Activated naive CD8-positive, alpha-beta T cell treated with anti-CD3 and anti-CD28 coated beads, Interleukin-2, amount 10 ng/mL, durations not matched to agents 7 days and 5 days (primary cell): ENCODE results near the gene GPR34. TPM values are rescaled to one million over a fixed set of nuclear protein-coding genes. Genes with fewer than 3 reads are reported as not detected.
A peak's percentile ranks its signal among the peaks of the same experiment; 100 is the strongest.
"Not testable (repeated sequence)": the region's sequence is repeated elsewhere in the genome, so short reads cannot be mapped to it uniquely, and the experiment has no call there.

Experiments used
- ATAC-seq: fragments of 150-1000 bp; cut with Tn5 transposase; one replicate; pipeline ENCODE4 v1.10.0; 2021; ENCODE audit warnings: low read depth, moderate library complexity
- POLR2A ChIA-PET: fragments of 350-600 bp; sonication (Branson Sonifier 250); formaldehyde crosslinking; loops from one replicate; lab custom pipeline; 2021; ENCODE audit warnings: antibody characterized with exemption; lab: Charles Lee
- DNase-seq: peaks from one replicate; pipeline ENCODE4 v3.0.0; 2021
- H3K27ac Mint-ChIP-seq: one replicate; pipeline ENCODE4 v1.8.0; 2022; ENCODE audit warnings: mild to moderate bottlenecking, mixed read lengths
- H3K27me3 Mint-ChIP-seq: one replicate; pipeline ENCODE4 v1.8.0; 2022; ENCODE audit warnings: mild to moderate bottlenecking, moderate library complexity, mixed read lengths
- H3K36me3 Mint-ChIP-seq: one replicate; pipeline ENCODE4 v1.8.0; 2021; ENCODE audit warnings: mild to moderate bottlenecking, mixed read lengths
- H3K4me1 Mint-ChIP-seq: one replicate; pipeline ENCODE4 v1.8.0; 2021; ENCODE audit warnings: mixed read lengths
- H3K4me3 Mint-ChIP-seq: one replicate; pipeline ENCODE4 v1.8.0; 2022; ENCODE audit warnings: mild to moderate bottlenecking, moderate library complexity, mixed read lengths
- H3K9me3 Mint-ChIP-seq: one replicate; pipeline ENCODE4 v1.8.0; 2021; ENCODE audit warnings: mixed read lengths
- total RNA-seq, 2 experiments: library from RNA; stranded (reverse); gene quantifications; one replicate each; pipeline ENCODE4 v1.2.3, GENCODE V29; 2021

GPR34 gene
- total RNA-seq, 2 experiments from 2014 or later: 1.8 to 2.7 TPM

DNA sequence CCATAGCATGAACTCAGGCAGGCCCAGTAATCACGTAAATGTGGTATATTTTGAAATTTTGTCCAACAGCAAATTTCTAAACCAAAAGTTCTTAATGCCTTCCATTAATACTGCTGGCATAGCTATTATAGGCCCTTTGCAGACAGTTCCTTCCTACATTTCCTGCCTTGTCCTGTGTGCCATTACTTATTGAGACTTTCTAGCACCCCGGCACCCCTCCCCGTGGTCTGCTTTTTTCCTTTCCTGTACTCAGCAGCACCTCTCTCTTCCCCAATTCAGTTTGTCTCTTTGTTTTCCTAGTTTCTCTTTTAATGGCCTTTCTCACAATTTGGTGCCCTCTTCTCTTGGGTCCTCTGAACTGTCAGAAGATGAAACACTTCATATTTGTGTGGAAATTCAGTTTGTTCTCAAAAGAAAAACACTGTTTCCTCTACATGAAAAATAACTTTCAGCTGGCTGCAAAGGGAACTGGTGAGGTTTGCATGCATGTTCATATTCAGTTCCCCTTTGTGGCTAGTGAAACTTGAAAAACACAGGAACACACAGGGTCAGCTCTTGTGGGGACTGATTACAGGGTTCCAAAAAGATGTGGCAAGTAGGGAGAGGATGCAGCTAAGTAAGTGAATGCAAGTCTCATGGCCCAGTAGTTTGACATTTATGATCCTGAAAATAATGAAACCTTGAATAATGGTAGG lies 17.1 kb downstream of the GPR34 start:
- H3K4me1 Mint-ChIP-seq: peaks cover 28% of the 10 kb centered on the region
- ATAC-seq: peak; percentile 54
- no peaks in the 10 kb centered on the region for H3K27me3 Mint-ChIP-seq
- POLR2A ChIA-PET: interaction anchor here (1.1 to 1.3 kb wide), 3 partner anchors 11 to 19 kb away, joined by 3 to 5 read pairs (median 3); no protein-coding TSS in a partner anchor
- H3K9me3 Mint-ChIP-seq: no peaks in the 10 kb centered on the region
- peak overlapping the region; percentile 34 for H3K4me3 Mint-ChIP-seq
- no peak for DNase-seq
- H3K36me3 Mint-ChIP-seq: peaks cover 7% of the 10 kb centered on the region
- H3K27ac Mint-ChIP-seq: peak overlapping the region; percentile 84

DNA sequence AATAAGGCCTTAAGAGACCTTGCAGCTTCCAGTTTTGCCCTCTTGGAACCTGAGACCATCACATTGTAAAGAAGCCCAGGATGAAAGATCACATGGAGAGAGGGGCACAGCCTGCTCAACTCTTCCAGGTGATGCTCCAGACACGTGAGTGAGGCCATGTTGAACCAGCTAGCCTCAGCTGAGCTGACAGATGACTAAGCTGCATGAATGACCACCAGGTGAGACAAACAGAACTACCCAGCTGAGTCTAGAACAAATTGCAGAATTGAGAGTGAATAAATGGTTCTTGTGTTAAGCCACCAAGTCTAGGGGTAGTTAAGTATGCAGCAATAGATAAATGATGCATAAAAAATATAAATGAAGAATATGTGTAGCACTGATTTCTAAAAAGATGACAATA lies 18.4 kb downstream of the GPR34 start:
- Mint-ChIP-seq H3K27me3 (no peaks in the 10 kb centered on the region), H3K36me3 (peaks cover 7% of the 10 kb centered on the region), H3K4me3 (no peak overlapping the region), H3K4me1 (peaks cover 31% of the 10 kb centered on the region), H3K27ac (peak overlapping the region; percentile 72), H3K9me3 (no peaks in the 10 kb centered on the region)
- no peak for DNase-seq
- POLR2A ChIA-PET: no interaction called here
- no peak for ATAC-seq

DNA sequence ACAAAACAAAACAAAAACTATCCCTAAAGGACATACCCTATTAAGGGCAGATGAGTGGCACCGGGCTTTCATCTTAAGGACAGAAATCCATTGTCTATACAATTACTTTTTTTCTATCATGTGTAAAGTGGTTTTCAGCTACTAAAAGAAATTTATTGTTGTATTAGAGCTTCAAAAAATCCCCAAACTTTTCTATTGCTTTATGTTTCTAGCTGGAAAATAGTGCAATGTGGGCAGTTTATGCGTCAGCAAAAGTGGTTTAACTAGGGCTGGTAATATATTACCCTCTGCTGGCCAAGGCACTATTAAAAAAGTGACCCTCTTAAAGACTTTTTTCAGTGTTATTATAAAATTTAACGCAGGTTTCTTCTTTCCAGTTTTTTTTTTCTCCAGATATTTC lies 19.7 kb downstream of the GPR34 start:
- peaks cover 8% of the 10 kb centered on the region for H3K36me3 Mint-ChIP-seq
- H3K4me1 Mint-ChIP-seq: peaks cover 33% of the 10 kb centered on the region
- POLR2A ChIA-PET: no interaction called here
- ATAC-seq (no peak), DNase-seq (no peak)
- H3K27ac Mint-ChIP-seq: no peak overlapping the region
- H3K27me3 Mint-ChIP-seq: no peaks in the 10 kb centered on the region
- no peak overlapping the region for H3K4me3 Mint-ChIP-seq
- H3K9me3 Mint-ChIP-seq: no peaks in the 10 kb centered on the region

DNA sequence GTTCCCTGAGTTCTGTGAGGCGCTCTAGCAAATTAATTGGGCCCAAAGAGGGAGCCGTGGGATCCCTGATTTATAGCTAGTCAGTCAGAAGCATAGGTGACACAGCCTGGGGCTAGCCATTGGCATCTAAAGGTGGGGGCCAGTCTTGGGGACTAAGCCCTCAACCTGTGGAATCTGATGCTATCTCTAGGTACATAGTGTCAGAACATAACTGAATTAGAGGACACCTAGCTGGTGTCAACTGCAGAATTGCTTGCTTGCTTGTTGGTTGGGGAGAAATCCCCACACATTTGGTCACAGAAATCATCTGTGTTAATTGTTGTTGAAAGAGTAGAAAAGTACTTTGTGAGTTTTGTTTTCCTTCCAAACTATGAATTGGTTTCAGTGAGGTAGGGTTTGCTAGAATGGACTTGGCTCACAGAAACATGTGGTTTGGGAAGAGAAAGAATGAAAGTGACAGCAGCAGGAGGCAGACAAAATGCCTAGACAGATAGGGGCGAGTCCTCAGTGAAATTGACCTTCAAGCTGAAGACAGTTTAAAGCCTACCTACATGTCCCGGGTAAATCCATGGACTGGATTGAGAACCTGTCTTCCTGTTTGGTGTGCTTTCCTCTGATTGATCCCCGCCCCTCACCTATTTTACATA lies 22.4 kb downstream of the GPR34 start:
- H3K27ac Mint-ChIP-seq: no peak overlapping the region
- no peak overlapping the region for H3K4me3 Mint-ChIP-seq
- DNase-seq (no peak), ATAC-seq (no peak)
- H3K9me3 Mint-ChIP-seq: no peaks in the 10 kb centered on the region
- peaks cover 21% of the 10 kb centered on the region for H3K36me3 Mint-ChIP-seq
- no peaks in the 10 kb centered on the region for H3K27me3 Mint-ChIP-seq
- H3K4me1 Mint-ChIP-seq: peaks cover 20% of the 10 kb centered on the region
- POLR2A ChIA-PET: interaction anchor here (0.5 to 0.9 kb wide), 2 partner anchors 9 to 38 kb away, joined by 3 read pairs; no protein-coding TSS in a partner anchor

DNA sequence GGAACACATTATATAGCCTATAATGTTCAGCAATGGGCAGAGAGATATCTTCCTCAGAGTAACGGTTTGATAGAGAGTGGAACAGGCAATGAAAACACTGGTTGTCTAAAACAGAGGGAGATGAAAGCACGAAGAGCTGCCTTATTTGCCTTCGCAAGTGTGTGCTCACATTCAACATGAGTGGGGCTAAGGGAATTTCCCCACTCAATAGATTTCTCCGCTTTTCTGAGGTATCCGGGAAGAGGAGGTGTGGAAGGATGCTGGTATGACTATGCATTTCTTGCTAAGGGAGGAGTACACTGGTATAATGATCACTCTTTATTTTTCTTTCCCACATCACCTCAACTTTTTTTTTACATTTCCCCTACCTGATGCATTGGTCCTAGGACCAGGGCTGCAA lies 27.4 kb downstream of the GPR34 start:
- DNase-seq: no peak
- POLR2A ChIA-PET: no interaction called here
- Mint-ChIP-seq H3K36me3 (peaks cover 47% of the 10 kb centered on the region), H3K4me3 (no peak overlapping the region), H3K4me1 (peaks cover 18% of the 10 kb centered on the region), H3K27me3 (no peaks in the 10 kb centered on the region), H3K27ac (no peak overlapping the region), H3K9me3 (peaks cover 5% of the 10 kb centered on the region)
- no peak for ATAC-seq

DNA sequence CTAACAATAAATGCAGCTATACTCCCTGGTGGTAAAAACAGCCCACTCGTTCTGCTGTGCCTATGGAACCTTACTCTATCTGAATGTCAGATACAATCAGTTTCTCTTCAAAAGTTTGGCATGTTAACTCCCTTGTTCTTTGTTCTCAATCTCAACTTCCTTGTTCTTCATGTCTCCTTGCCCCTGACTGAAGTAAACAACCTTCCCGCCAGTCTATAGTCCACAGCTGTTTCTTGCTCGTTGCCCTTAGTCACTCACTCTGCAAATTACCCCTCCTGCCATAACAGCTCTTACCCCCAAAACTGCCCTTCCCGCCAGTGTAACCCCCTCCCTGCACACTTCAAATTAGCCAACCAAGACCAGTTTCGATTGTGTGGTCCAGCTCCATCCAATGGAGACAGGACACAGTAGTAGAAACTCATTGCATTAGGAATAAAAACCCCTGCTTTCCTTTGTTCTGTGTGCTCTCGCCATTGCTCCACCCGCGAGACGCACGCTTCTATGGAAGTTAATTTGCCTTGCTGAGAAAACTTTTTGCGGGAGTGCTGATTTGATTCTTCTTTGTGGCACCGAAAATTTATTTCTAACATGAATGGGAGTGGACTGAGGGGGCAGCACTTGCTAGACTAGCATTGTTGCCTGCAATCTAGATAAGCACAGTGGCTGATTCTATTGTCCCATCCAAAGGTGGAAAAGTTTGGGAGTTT lies 28.1 kb downstream of the GPR34 start:
- Mint-ChIP-seq H3K9me3 (peaks cover 5% of the 10 kb centered on the region), H3K4me3 (no peak overlapping the region), H3K27me3 (no peaks in the 10 kb centered on the region), H3K4me1 (peaks cover 23% of the 10 kb centered on the region), H3K36me3 (peaks cover 51% of the 10 kb centered on the region), H3K27ac (peak overlapping the region; percentile 45)
- no peak for ATAC-seq
- no peak for DNase-seq
- POLR2A ChIA-PET: no interaction called here

DNA sequence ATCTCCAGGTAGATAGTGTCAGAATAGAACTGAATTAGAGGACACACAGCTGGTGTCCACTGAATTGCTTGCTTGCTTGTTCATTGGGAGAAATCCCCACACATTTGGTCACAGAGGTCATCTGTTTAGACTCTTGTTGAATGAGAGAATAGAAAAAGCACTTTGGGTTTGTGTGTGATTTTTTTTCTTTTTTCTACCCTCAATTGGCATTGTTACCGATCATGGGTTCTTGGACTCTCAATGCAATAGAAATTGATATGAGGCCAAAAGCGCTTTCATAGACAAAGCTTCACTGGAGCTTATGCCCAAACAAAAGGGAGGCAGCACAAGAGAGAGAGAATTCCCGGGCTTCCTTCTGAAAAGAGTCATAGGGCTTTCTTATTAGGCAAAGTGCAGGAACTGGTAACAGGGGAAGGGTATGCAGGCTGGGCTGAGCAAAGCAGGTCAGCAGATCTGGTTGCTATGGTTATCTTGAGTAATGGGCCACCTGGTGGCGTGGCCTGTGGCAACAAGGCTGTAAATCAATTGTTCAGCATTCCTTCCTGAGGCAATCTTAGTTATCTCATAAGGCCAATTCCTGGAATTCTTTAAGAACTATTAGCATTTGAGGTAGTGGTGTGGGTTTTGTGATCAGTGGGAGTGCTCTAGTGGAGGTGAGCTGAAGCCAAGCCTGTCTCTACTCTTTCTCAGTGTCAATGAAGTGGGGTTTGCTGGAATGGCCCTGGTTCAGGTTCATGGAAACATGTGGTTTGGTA lies 29.9 kb downstream of the GPR34 start:
- no peak for DNase-seq
- H3K27ac Mint-ChIP-seq: peak overlapping the region; percentile 85
- no peak overlapping the region for H3K4me3 Mint-ChIP-seq
- peaks cover 50% of the 10 kb centered on the region for H3K36me3 Mint-ChIP-seq
- peaks cover 36% of the 10 kb centered on the region for H3K4me1 Mint-ChIP-seq
- ATAC-seq: no peak
- POLR2A ChIA-PET: no interaction called here
- H3K9me3 Mint-ChIP-seq: peaks cover 5% of the 10 kb centered on the region
- no peaks in the 10 kb centered on the region for H3K27me3 Mint-ChIP-seq

DNA sequence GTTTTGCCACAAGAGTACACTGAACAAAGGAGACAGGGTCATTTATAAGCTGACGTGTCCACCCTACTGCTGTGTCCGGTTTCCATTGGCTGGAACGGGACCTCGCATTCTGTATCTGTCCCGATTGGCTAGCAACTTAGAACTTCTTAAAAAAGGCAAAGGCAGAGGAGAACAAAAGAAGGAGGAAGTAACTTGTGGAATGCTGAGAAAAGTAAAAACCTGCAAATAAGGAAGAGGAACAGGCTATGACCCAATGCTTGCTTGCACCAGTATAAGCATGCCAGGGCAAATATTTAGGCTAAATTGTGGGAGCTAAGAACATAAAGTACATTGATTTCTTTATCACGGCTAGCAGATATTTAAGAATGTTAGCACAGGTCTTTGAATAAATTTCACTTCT lies 30.8 kb downstream of the GPR34 start:
- not testable (repeated sequence) for DNase-seq, H3K9me3 Mint-ChIP-seq, ATAC-seq, H3K27me3 Mint-ChIP-seq
- peaks cover 43% of the 10 kb centered on the region for H3K36me3 Mint-ChIP-seq
- POLR2A ChIA-PET: interaction anchor here (1.2 to 1.4 kb wide), 3 partner anchors 8 to 25 kb away, joined by 3 to 4 read pairs (median 3); no protein-coding TSS in a partner anchor
- peak overlapping the region; percentile 39 for H3K4me3 Mint-ChIP-seq
- peaks cover 40% of the 10 kb centered on the region for H3K4me1 Mint-ChIP-seq
- H3K27ac Mint-ChIP-seq: peak overlapping the region; percentile 85

DNA sequence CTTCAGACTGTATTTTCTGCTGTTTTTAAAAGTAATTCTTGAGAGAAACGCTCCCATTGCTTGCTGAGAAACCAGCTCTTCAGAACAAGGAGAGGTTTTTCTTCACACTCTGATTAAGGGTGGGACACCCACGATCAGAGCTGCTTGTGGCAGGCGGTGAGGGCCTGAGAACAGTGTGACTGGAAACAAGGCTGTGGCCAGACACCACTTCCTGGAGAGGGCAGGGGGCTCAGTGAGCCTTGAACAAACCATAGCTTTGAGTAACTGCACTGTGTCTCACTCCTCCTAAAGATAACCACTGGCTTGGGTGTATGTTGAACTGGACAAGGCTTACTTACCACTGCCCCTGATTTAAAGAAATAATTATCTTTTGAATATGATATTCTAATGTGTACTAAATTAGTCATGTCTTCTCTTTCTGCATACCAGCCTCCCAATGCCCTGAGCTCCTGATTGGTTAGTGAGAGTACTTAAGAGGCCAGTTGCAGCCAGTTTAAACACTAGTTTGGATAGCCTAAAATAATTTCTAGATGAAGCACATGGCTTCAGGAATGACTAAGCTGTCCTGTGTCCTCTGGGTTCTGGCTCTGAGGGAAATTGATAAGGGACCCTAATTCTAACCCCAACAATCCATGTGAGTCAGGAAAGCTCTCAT lies 31.5 kb downstream of the GPR34 start:
- peaks cover 5% of the 10 kb centered on the region for H3K9me3 Mint-ChIP-seq
- ATAC-seq (peak; percentile 95), DNase-seq (peak; percentile 70)
- peak overlapping the region; percentile 39 for H3K4me3 Mint-ChIP-seq
- H3K27ac Mint-ChIP-seq: peak overlapping the region; percentile 85
- POLR2A ChIA-PET: interaction anchor here (0.8 to 1.4 kb wide), 4 partner anchors 9 to 25 kb away, joined by 3 to 5 read pairs (median 4); no protein-coding TSS in a partner anchor
- peaks cover 43% of the 10 kb centered on the region for H3K36me3 Mint-ChIP-seq
- no peaks in the 10 kb centered on the region for H3K27me3 Mint-ChIP-seq
- peaks cover 40% of the 10 kb centered on the region for H3K4me1 Mint-ChIP-seq

DNA sequence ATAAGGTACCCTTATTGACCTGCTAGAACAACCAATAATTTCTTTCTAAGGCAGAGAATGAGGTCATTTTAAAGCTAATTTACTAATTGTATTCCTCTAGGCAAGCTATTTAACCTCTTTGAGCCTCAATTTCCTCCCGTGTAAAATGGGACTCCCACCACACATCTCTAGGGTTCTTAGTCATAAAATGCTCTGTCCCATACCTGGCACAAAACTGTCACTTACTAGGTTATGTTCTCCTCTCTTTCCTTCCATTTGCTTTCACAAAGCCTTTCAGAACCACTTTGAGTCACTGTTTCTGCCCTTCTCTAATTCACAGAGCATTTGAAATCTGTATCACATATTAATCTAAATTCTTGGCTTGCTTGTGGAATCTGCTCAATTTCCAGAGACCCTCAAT lies 32.8 kb downstream of the GPR34 start:
- Mint-ChIP-seq H3K9me3 (peaks cover 3% of the 10 kb centered on the region), H3K4me3 (peak overlapping the region; percentile 8), H3K27me3 (no peaks in the 10 kb centered on the region), H3K36me3 (peaks cover 34% of the 10 kb centered on the region), H3K27ac (peak overlapping the region; percentile 61), H3K4me1 (peaks cover 43% of the 10 kb centered on the region)
- DNase-seq: no peak
- ATAC-seq: no peak
- POLR2A ChIA-PET: no interaction called here

DNA sequence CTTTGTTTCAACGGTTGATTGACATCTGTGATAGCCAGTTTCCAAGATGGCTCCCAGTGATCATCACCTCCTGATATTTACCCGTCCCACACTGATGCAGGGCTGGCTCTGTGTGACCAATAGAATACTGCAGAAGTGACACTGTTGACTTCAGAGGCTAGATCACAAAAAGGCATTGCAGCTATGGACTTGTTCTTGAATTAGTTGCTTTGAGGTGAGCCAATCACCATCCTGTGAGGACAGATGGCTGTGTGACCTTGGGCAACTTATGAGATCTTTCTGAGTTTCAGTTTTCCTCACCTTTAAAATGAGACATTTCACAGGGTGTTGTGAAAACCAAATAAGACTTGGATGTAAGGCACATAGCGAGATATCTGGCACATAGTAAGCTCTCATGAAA lies 33.4 kb downstream of the GPR34 start:
- POLR2A ChIA-PET: no interaction called here
- ATAC-seq (no peak), DNase-seq (no peak)
- Mint-ChIP-seq H3K4me3 (peak overlapping the region; percentile 18), H3K27ac (peak overlapping the region; percentile 61), H3K4me1 (peaks cover 40% of the 10 kb centered on the region), H3K27me3 (no peaks in the 10 kb centered on the region), H3K9me3 (peaks cover 1% of the 10 kb centered on the region), H3K36me3 (peaks cover 32% of the 10 kb centered on the region)

DNA sequence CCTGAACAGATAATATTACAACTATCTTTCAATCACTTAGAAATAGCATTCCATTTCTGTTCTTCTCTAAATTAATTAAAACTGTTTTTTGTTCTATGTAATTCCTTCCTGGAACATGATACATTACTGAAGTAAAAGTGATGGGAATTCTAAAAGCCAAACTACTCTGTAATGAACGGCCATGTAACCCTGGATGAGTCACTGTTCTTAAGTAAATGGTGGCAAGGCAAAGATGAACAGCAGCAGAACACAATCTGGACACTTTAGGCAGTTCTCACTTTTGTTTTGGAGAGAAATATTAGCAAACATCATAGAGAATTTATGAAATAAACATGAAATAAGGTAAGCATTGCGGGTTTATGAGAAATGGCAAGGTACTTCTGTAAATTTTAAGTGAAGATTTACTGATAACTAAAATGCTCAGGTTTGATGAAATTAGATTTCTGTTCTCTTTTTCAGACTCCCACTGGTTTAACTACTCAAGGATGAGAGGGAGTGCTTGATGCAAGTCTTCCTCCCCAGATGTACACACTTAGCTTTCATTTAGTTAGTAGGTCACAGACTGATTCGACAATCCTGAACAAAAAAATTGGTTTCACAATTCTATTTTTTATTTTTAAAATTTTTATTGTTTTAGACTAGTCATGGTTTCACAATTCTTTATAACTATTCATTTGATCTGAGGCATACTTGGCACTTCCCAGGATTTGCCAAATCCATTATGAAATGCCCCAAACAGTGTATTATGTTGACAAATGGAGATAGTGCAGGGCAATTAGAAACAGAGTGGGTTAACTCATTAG lies 34.2 kb downstream of the GPR34 start:
- H3K4me3 Mint-ChIP-seq: peak overlapping the region; percentile 72
- DNase-seq (no peak), ATAC-seq (no peak)
- peaks cover 35% of the 10 kb centered on the region for H3K36me3 Mint-ChIP-seq
- H3K27ac Mint-ChIP-seq: peak overlapping the region; percentile 78
- peaks cover 42% of the 10 kb centered on the region for H3K4me1 Mint-ChIP-seq
- POLR2A ChIA-PET: no interaction called here
- H3K9me3 Mint-ChIP-seq: peaks cover 1% of the 10 kb centered on the region
- H3K27me3 Mint-ChIP-seq: no peaks in the 10 kb centered on the region
